HG03571 (cell line): ENCODE data around the gene GRK7.
"Not testable (repeated sequence)": the region's sequence is repeated elsewhere in the genome, so short reads cannot be mapped to it uniquely, and the experiment has no call there.

Experiments
- ATAC-seq: cut with Tn5 transposase; IDR thresholded peaks from one replicate; pipeline ENCODE4 v1.9.1; 2021; ENCODE audit not compliant: unreplicated experiment

GRK7 gene

DNA sequence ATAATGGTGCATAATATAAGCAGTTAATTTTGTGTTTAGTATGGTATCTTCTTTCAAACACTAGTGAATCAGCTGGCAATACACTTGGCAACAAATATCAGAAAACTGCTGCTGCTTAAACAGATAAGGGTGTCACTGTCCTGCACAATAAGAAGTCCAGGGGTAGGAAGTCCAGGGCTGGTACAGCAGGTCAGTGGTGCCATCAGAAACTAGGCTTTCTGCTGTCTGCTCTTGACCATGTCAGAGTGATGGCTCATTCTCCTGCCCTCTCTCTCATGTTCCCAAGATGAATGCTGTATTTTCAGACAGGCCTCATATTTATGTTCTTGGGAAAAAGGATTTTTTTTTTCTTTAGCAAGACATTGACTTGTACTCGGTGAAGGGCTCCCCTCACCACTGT lies 9.2 kb upstream of the GRK7 start:
- no peak for ATAC-seq

DNA sequence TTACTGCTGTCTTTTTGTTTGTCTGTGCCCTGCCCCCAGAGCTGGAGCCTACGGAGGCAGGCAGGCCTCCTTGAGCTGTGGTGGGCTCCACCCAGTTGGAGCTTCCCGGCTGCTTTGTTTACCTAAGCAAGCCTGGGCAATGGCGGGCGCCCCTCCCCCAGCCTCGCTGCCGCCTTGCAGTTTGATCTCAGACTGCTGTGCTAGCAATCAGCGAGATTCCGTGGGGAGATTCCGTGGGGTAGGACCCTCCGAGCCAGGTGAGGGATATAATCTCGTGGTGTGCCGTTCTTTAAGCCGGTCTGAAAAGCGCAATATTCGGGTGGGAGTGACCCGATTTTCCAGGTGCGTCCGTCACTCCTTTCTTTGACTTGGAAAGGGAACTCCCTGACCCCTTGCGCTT lies 656 bp upstream of the GRK7 start:
- ATAC-seq, result not testable (repeated sequence)

DNA sequence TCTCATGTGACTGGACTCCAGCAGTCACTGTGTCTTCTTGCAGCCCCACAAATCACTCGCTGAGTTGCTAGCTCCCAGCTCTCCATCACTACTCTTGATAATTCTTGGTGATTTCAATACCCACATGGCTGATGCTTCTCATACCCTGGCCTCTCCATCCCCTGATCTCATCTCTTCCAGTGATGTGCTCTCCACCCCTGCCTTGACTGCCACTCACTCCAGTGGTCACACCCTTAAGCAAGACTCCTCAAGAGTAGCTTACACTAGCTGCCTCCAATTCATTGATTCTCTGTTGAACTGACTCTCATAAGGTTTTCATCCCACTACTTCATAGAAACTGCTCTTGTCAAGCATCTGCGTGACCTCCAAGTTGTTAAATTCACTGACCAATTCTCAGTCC lies 837 bp downstream of the GRK7 start:
- ATAC-seq, result no peak

DNA sequence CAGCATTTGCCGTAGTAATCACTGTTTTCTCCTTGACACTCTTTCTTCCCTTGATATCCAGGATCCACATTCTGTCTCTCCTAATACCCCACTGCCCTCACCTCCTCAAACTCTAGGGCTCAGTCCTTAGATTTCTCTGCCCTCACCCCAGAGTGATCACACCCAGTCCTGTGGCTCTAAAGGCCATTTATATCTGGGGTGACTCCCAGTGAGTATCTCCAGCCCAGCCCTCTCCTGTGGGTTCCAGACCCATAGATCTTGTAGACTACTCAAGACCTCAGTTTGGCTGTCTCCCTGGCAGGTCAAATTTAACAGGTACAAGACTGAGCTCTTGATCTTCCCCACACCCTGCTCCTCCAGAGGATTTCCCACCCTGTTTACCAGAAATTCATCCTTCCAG lies 1.3 kb downstream of the GRK7 start:
- no peak for ATAC-seq

DNA sequence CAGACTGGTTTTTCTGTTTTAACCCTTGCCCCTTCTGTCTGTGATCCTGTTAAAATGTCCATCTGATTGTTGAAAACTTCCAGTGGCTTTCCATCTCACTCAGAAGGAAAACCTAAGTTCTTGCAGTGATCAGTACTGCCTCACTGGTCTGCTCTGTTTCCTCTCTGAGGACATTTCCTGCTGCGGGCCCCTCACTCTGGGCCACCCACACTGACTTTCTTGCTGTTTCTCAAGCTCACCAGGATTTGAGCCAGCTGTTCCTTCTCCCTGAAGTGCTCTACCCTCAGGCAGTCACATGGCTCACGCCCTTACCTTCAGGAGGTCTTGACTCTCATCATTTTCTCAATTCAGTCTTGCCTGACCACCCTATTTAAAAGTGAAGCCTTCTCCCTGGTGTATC lies 1.8 kb downstream of the GRK7 start:
- no peak for ATAC-seq

DNA sequence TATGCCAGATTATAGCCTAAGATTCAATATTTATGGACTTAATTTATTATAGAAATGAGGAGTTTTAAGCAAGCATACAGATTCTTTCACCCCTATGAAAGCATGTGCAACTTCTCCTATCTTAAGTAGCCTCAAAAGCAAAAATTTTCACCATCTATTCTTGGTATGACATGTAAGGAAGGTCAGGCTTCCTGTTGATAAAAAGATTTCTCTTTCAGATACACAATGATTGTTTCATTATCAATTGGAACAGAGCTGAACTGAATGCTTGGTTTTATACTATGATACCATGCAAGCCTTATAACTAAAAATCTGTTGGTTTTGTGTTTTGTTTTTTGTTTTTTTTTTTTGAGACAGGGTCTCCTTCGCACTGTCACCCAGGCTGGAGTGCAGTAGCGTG lies 3.9 kb downstream of the GRK7 start:
- ATAC-seq, result no peak

DNA sequence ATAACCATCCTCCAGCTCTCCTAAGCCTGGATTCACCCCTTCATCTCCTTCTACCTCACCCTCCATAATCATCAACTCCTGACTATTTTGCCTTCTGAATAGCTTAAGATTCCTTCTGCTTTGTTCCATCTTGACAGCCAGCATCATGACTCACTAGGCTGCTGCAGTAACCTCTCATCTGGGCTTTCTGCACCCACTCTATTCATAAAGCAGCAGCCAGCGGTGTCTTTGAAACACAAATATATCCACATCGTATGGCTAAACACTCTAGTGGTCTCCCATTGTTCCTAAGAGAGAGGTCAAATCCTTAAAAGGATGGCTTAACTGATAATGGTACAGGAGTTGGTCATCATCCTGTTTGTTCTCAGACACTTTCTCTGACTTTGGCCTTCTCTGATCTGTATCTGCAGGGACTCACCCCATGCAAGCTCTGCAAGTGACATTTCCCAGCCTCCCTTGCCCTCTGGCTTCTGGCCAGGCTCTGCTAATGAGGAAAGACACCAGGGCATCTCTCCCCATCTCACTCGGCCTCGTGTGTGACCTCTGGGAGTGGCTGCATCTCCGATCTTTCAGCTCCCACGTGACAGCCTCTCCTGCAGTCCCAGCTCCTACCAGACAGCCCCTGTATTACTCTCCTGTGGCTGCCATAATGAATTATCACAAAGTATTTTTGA lies 6.2 kb downstream of the GRK7 start:
- no peak for ATAC-seq

DNA sequence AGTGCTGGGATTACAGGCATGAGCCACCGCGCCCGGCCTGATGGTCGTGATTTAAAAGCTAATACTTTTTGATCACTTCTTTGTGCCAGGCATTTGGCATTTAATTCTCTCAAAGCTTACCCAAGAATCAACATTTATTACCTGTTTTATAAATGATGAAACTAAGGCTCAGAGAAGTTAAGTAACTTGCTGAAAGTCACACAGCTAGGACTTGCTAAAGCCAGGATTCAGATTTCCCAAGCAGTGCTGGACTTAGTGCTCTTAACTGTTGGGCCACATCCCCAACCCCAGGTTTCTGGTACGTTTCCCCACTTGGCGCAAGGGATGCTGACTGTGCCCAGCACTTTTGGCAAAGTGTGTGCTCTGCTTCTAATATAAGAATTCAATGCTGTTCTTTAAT lies 10.5 kb downstream of the GRK7 start:
- ATAC-seq, result no peak

DNA sequence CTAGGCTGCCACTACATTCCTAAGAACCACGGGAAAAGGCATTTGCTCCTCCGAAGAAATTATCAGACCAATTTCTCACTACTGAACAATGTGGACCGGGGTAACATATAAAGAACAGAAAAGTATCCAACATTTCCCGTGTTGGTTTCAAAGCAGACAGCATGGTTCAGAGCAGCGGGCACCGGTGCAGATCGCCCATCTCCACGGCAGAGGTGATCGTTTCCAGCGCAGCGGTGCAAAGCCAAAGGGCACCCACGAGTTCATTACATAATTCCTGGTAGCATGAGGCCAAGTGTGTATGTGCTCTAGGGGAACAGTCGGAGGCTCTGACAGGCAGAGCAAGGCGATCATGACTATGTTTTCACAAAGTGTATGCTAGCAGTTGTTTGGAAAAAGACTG lies 13.2 kb downstream of the GRK7 start:
- ATAC-seq, result no peak

DNA sequence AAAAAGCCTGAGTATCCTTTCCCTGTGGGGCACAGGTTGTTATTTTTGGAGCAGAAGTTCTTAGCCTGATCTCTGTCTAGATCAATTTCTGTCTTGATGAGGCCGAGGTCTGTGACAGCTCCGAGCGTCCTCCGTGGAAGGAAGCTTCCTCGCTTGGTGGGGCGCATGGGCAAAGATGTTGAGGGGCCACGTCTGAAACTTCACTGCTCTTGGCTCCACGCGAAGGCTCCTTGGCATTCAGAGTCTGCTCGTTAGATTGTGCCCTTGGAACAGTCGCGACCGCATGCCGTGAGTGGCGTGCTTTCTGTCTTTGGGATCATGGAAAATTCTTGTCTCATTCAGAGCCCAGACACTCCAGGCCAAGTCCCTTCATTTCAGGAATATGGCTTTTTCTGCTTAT lies 13.7 kb downstream of the GRK7 start:
- no peak for ATAC-seq

DNA sequence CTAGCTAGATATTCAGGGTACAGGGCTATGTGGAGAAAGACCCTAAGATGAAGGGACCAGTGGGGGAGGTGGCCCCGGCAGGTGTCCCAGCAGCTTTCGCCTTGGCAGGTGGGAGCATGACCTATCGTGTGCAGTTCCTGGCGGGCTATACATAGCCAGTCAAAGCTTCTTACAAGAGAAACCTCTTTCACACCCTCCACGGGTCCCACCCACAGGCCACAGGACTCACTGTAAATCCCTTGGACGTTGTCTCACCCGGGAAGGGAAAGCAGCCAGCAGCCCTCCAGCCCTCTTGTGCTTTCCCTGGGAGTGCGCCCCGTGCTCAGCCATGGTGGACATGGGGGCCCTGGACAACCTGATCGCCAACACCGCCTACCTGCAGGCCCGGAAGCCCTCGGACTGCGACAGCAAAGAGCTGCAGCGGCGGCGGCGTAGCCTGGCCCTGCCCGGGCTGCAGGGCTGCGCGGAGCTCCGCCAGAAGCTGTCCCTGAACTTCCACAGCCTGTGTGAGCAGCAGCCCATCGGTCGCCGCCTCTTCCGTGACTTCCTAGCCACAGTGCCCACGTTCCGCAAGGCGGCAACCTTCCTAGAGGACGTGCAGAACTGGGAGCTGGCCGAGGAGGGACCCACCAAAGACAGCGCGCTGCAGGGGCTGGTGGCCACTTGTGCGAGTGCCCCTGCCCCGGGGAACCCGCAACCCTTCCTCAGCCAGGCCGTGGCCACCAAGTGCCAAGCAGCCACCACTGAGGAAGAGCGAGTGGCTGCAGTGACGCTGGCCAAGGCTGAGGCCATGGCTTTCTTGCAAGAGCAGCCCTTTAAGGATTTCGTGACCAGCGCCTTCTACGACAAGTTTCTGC lies 15.0 kb downstream of the GRK7 start:
- no peak for ATAC-seq

DNA sequence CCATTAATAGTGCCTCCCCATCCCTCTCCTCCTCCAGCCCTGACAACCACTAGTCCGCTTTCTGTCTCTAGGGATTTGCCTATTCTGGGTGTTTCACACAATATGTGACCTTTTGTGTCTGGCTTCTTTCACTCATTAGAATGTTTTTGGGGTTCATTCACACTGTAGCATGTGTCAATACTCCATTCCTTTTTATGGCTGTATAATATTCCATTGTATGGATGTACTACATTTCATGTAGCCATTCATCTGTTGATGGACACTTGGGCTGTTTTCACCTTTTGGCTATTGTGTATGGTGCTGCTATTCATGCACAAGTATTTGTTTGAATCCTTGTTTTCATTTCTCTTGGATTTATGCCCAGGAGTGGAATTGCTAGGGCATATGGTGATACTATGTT lies 16.5 kb downstream of the GRK7 start:
- no peak for ATAC-seq

DNA sequence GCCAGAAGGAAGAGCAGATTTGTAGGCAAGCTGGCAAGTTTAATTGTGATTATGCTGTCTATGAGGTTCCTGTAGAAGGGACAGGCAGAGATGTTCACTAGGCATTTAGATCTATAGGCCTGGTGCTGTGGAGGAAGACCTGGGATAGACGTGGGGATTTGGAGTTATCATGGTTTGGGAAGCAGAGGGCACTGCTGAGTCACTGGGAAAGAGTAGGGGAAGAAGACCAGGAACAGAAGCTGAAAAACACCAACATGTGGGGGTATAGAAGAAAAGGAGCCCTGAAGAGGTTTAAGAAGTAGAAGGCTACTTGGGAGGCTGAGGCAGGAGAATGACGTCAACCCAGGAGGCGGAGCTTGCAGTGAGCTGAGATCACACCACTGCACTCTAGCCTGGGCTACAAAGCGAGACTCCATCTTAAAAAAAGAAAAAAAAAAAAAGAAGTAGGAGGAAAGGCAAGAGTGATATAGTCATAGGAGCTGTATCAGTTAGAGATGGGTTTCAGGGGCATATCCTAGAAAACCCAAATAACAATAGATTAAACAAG lies 19.3 kb downstream of the GRK7 start:
- ATAC-seq, result no peak

DNA sequence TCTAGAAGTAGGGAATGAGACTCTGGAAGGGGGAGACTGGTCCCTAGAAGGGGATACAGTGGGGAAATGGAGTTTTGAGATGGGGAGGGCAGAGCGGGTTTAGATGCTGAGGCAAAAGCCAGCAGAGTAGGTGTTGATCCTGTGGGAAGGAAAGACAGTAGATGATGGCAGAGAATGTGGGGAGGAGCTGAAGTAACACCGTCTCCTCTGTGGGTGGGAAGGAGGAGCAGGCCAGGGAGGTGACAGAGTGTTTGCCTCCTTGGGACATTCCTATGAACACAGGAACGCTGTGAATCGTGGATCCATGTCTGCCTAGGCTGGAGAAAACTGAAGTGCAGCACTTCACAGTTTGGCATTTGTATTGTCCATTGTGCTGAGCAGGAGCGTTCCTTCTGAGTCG lies 20.4 kb downstream of the GRK7 start:
- no peak for ATAC-seq

DNA sequence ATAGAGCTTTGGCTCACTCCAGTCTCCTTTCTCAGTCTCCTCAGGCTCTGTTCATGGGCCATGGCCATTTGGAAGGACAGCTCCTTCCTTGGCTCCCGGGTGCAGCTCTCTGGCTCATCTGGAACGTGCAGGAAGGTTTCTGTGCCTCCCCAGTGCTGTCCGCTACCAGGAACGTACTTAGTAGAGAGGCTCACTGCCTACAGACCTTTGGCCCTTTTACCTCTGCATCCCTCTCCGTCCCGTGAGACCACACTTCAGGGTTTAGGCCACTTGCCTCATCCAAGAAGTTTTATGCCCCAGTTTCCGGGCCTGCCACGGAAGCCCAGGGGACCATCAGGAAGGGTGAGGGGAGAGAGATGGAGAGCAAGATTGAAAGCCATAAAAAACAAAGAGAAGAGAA lies 20.9 kb downstream of the GRK7 start:
- ATAC-seq, result no peak

DNA sequence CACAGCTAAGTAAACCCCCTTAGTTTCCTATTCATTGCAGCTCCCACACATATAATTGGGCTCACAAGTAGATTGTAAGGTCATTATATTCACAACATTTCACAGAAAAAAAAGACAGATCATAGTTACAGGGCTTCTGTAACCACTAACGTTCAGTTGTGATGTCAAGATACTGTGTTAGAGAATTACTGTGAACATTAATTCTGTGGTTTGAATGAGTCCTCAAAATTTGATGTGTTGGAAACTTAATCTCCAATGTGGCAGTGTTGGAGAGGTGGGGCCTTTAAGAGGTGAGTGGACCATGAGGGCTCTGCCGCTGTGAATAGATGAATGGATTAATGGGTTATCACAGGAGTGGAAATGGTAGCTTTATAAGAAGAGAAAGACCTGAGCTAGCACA lies 21.3 kb downstream of the GRK7 start:
- no peak for ATAC-seq

DNA sequence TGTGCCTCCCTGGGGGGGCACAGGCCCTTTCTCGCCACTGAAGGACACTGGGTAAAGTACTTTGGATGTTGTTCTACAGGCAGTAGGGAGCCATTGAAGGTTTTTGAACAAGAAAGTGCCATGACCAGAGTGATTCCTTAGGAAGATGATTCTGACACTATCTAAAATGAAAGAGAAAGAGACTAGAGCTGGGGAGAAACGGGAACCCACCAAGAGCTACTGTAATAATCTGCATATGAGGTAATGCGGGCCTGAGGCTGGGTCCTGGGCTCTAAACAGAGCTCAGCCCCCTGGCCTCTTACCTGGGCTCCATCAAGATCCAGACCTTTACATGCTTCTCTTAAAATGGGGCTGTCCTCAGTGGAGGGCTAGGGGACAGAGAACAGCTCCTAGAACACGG lies 24.9 kb downstream of the GRK7 start:
- no peak for ATAC-seq

DNA sequence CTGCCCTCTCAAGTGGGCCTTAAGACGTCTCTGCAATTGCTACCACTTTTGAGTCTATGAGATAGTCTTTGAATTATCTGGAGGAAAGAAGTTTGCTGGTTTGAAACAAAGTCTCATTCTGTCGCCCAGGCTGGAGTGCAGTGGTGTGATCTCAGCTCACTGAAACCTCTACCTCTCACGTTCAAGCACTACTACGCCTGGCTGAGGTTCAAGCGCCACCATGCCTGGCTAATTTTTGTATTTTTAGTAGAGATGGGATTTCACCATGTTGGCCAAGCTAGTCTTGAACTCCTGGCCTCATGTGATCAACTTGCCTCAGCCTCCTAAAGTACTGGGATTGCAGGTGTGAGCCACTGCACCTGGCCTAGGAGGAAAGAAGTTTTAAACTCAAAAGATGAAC lies 25.5 kb downstream of the GRK7 start:
- ATAC-seq, result not testable (repeated sequence)

DNA sequence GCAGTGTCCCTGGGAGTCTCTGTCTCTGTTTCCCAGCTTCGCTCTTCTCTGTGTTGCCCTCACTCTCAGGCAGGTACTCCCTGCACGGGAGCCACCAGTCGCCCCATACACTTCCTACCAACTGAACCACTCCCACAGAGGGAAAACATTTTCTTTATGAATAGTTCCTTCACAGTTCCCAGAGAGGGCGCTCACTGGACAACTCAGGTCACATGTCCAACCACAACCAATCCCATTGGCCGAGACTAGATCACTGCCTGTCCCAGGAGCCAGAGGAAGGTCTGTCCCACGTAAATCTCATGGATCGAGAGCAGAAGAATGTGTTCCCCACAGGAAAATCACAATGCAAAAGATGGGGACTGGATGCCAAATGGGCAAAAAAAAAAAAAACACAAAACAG lies 26.1 kb downstream of the GRK7 start:
- ATAC-seq, result no peak

DNA sequence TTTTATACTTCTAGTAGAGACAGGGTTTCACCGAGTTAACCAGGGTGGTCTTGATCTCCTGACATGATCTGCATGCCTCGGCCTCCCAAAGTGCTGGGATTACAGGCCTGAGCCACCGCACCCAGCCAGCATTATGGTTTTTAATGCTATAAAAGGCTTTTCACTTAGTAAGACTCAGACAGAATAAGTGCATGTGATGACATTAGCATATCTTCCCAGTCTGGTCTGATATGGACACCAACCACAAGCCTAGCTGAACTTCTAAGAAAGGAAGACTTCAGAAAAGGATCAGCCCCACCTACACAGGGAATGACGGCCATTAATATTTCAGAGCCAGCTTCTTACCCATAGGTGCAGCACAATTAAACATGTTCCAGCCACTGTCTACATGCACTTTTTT lies 27.0 kb downstream of the GRK7 start:
- ATAC-seq, result no peak

DNA sequence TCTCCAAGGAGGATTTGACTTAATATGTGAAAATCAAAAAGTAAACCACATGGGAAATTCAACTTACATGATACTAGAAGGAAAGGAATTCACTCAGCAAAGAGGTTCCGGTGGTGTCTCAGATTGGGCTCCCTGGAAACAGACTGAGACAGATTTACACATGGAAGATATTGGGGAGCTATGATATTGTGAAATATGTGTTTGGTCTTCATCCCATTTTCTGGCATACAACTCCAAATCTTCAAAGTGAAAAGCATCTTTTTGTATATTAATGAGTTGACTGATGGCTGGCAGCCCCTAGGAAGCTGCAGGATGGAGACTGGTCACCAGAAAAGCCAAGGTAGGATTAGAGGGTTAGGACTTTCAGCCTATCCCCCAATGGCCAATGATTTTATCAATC lies 29.3 kb downstream of the GRK7 start:
- ATAC-seq, result no peak

DNA sequence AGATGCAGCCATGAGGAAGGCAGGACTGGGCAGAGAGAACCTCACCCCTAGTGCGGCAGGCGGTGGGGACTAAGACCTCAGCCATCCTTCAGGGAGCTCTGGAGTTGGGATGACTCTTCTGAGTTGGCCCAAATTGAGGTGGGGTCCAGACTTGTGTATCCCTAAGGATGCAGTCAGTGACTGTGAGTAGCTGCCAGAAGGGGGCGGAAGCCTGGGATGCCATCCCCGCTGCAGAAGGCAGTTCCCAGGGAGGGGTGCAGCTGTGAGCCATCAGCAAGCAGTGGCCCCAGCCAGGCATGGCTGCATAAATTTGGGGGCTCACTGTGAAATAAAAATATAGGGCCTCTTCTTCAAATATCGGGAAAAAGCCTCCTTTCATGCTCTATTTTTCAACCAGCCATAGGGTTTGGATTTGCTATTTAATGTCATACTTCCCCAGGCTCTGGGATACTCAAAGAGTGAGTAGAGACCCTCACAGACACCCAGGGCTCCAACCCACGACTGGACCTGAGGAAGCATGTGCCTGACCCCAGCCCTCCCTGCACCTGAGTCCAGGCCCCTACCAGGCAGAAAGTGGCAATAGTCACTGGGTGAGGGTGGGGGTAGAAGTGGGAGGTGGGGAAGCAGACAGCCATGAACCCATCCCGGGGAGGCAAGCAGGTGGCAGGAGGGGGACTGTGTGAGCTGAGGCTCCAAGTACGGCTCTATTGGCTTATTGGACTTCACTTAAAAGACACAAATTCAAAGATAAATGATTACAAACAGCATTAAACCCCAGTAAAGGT lies 30.5 kb downstream of the GRK7 start:
- no peak for ATAC-seq
